Thymus (tissue), 11 donors: ENCODE data around the gene PKD1. TPM values are rescaled to one million over a fixed set of nuclear protein-coding genes. Genes with fewer than 3 reads are reported as not detected.

Experiments
- DNase-seq, 9 donors: peaks; one replicate each; pipeline ENCODE4 v3.0.0-alpha.2; 2013; ENCODE audit warnings: low spot score in 9 of 9, low read depth in 6 of 9, missing footprints in 1 of 9
- H3K27ac ChIP-seq, 2 donors: one replicate each; pipeline ENCODE4 v1.5.1; 2013; ENCODE audit warnings: control low read depth in 1 of 2, low read depth in 1 of 2, low read length in 1 of 2, mild to moderate bottlenecking in 1 of 2, moderate library complexity in 1 of 2
- H3K27me3 ChIP-seq, 2 donors: one replicate each; pipeline ENCODE4 v1.5.1; 2013; ENCODE audit warnings: low read length in 1 of 2; ENCODE audit not compliant: control insufficient read depth in 2 of 2, insufficient read depth in 1 of 2
- H3K36me3 ChIP-seq, 2 donors: one replicate each; pipeline ENCODE4 v1.5.1; 2013; ENCODE audit warnings: low read length in 1 of 2, mild to moderate bottlenecking in 1 of 2, moderate library complexity in 1 of 2; ENCODE audit not compliant: control insufficient read depth in 2 of 2, insufficient read depth in 2 of 2
- H3K4me1 ChIP-seq, 2 donors: one replicate each; pipeline ENCODE4 v1.5.1; 2013; ENCODE audit warnings: low read length in 2 of 2; ENCODE audit not compliant: control insufficient read depth in 2 of 2, insufficient read depth in 2 of 2
- H3K4me3 ChIP-seq, 2 donors: one replicate each; pipeline ENCODE4 v1.5.1; 2013; ENCODE audit warnings: low read length in 2 of 2, control low read depth in 1 of 2, mild to moderate bottlenecking in 1 of 2
- H3K9me3 ChIP-seq, 2 donors: one replicate each; pipeline ENCODE4 v1.5.1; 2013; ENCODE audit warnings: low read length in 1 of 2, mild to moderate bottlenecking in 1 of 2; ENCODE audit not compliant: control insufficient read depth in 2 of 2, insufficient read depth in 1 of 2
- WGBS: extraction: QIAGEN DNeasy Blood & Tissue Kit; methylation state at CpG from one replicate; pipeline ENCODE4 v1.1.7; 2013; 5-methylcytosine and 5-hydroxymethylcytosine counted together
- polyA plus RNA-seq: library from polyadenylated mRNA; stranded (reverse); fragments of 200-250 nt; gene quantifications from one replicate; pipeline ENCODE4 v1.2.3, GENCODE V29; 2013
- total RNA-seq: library from RNA; stranded (reverse); fragments of 120-200 nt; gene quantifications from one replicate; pipeline ENCODE4 v1.2.4, GENCODE V29; 2013
- donor health status: healthy.

The PKD1 gene
- total and polyA plus RNA-seq, 2 donors, result 13.4 to 35.3 TPM

DNA sequence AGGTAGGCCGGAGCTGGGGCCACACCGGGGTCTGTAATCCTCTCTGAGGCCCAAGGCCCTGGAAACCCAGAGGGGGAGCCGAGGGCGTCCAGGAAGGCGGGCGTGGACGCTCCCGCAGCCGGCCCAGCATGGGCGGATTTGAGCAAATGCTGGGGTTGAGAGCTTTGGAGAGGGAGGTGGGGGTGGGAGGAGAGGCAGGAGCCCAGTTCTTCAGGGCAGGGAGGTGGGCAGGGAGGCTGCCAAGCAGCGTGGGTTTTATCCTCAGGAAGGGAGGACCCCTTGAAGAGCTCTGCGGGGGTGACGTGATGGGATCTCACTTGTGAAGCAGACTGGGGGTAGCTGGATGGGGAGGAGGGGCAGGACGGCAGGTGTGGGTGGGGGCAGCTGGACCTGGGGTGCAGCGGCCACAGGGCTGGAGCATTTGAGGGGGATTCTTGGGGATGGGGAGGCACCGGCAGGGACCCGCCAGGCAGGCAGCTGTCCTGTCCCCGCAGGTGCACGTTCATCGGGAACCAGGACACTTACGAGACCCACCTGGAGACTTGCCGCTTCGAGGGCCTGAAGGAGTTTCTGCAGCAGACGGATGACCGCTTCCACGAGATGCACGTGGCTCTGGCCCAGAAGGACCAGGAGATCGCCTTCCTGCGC, 37.1 kb upstream of the PKD1 start:
- H3K36me3 ChIP-seq, result peaks cover 62 to 79% of the 10 kb centered on the region in 2 donors
- H3K9me3 ChIP-seq, result no peaks in the 10 kb centered on the region
- no peaks in the 10 kb centered on the region for H3K27me3 ChIP-seq
- H3K27ac ChIP-seq, result no peak overlapping the region
- 98% methylated on average over 29 of the region's 29 CpGs for WGBS
- H3K4me3 ChIP-seq, result no peak overlapping the region
- no peaks in the 10 kb centered on the region for H3K4me1 ChIP-seq
- no peak for DNase-seq

DNA sequence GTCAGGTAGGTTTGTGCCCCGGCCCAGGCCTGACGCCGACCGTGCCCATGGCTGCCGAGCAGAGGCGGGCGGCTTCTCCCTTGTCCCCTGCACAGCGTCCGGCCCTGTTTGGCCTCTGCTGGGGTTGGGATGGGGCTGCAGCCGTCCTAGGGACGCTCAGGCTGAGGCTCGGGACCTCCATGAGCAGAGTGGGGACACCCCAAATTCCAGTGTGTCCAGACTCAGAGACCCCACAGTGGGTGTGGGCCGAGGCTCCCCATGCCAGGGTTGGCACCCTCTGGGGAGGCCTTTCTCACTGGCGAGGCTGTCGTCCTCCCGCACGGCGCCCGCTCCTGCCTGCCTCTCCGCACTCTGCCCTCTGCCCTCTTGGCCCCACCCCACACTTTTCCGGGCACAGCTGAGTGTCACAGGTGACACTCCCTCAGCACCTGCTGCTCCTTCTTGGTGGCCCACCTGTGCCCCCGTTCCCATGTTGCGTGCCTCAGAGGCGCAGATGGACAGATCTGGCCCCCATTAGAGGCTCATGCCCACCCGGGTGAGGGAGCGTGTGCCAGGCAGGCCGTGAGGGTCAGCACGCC, 36.0 kb upstream of the PKD1 start:
- WGBS, result 98% methylated on average over 28 of the region's 28 CpGs
- no peaks in the 10 kb centered on the region for H3K4me1 ChIP-seq
- H3K27ac ChIP-seq, result no peak overlapping the region
- H3K27me3 ChIP-seq, result no peaks in the 10 kb centered on the region
- H3K36me3 ChIP-seq, result peaks cover 66 to 82% of the 10 kb centered on the region in 2 donors
- DNase-seq, result no peak
- no peak overlapping the region for H3K4me3 ChIP-seq
- H3K9me3 ChIP-seq, result no peaks in the 10 kb centered on the region

DNA sequence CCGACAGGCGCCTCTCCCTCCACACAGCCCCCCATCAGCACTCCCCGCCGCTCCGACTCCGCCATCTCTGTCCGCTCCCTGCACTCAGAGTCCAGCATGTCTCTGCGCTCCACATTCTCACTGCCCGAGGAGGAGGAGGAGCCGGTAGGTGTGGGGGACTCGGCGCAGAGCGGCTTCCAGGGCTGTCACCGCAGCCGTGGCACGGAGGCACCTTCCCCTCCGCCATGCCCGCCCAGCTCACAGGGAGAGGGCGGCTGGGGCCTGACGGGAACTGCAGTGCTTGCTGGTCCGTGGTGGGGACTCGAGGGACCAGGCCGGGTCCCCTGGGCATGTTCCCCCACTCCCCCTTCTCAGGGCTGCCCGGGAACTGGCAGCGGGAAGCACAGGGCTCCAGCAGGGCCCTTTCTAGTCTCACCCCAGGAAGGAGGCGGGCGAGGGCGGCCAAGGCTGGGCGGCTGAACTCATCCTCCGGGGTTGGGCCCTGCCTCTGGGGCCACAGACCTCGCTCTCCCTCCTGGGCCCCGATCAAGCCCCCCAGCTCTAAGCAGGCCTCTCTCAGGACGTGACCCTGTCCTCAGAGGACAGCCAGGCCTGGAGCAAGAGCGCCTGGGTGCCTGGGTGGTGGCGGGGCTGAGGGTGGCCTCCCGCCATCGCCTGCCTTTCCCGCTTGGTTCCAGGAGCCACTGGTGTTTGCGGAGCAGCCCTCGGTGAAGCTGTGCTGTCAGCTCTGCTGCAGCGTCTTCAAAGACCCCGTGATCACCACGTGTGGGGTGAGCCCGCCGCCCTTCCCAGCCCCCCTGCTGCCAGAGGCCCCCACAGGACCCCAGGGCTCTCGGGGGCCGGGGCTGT, 35.1 kb upstream of the PKD1 start:
- no peaks in the 10 kb centered on the region for H3K4me1 ChIP-seq
- no peak overlapping the region for H3K27ac ChIP-seq
- DNase-seq, result no peak
- H3K4me3 ChIP-seq, result no peak overlapping the region
- H3K27me3 ChIP-seq, result no peaks in the 10 kb centered on the region
- no peaks in the 10 kb centered on the region for H3K9me3 ChIP-seq
- WGBS, result 97% methylated on average over 47 of the region's 47 CpGs
- H3K36me3 ChIP-seq, result peaks cover 68 to 82% of the 10 kb centered on the region in 2 donors

DNA sequence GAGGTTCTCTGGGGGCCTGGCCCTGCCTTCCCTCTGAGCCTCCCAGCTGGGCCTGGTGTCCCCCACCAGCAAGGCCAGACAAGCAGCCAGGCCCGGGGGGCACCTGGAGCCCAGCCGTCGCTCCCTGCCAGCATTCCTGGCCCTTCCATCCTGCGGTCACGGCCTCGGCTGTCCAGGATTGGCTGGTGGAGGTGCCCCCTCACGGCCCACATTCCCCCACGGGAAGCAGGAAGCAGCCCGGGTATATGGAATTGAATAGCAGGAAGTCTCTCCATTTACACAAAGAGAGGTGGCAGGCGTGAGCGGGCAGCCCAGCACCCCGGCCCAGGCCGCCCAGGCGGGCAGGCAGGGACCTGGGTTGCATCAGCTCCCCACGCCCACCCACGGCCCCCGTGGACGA, 34.4 kb upstream of the PKD1 start:
- Histone ChIP-seq H3K9me3 (peaks cover 0 to 5% of the 10 kb centered on the region in 2 donors), H3K4me1 (no peaks in the 10 kb centered on the region), H3K4me3 (no peak overlapping the region), H3K36me3 (peaks cover 64 to 80% of the 10 kb centered on the region in 2 donors), H3K27me3 (no peaks in the 10 kb centered on the region), H3K27ac (no peak overlapping the region)
- WGBS, result 97% methylated on average over 18 of the region's 18 CpGs
- no peak for DNase-seq

DNA sequence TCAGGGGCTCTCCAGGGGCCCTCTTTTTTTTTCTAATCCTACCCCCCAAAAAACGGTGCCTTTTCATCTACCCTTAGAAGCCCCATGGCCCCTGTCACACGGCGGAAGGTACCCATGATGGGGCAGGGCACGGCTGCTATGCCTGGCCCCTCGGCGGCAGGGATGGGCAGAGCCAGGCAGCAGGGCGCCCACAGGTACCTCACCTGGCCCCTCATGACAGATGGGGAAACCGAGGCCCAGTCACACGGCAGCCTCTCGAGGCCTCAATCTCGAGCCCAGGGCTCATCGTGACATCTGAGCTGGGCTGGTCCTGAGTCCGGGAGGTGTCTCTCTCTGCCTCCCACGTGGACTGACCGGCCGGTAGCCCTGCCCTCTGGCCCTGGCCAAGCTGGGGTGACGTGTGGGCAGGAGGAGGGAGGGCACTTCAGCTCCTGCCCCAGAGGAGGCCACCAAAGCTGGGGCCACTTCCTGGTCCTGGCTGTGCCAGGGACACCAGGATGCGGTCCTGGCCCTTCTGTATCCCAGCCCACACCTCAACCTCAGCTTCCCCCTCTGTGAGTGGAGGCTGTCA, 31.5 kb upstream of the PKD1 start:
- H3K4me1 ChIP-seq, result no peaks in the 10 kb centered on the region

DNA sequence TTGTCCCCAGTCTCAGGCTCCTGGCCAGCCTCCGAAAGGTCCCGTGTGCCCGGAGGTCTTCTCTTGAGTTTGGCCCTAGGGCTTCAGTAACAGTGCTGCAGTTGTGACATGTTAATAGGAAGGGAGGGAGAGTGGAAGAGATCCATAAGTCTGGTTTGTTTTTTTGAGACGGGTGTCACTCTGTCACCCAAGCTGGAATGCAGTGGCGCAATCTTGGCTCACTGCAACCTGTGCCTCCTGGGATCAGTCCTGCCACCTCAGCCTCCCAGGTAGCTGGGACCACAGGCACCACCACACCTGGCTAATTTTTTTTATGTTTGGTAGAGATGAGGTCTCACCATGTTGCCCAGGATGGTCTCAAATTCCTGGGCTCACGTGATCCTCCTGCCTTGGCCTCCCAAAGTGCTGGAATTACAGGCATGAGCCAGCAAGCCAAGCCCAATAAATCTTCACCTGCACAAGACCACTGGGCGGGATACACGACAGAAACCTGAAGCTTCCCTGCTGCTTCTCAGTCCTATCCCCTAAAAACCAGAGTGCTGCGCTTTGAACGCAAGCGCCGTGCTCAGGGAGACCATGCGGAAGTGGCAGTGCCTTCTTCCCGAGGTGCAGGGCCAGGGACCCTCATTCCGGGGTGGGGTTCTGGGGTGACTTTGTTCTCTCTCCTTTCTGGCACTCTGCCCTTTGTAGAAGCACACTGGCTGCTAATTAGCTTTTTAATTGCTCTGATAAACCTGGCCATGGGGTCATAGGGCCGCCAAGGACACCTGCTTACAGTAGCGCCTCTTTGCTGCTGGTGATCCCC, 30.8 kb upstream of the PKD1 start:
- Histone ChIP-seq H3K9me3 (peaks cover 0 to 23% of the 10 kb centered on the region in 2 donors), H3K36me3 (peaks cover 44 to 56% of the 10 kb centered on the region in 2 donors), H3K27me3 (no peaks in the 10 kb centered on the region), H3K27ac (no peak overlapping the region), H3K4me1 (no peaks in the 10 kb centered on the region), H3K4me3 (no peak overlapping the region)
- 97% methylated on average over 17 of the region's 17 CpGs for WGBS
- DNase-seq, result no peak

More for the DNA sequence above, 31.5 kb upstream of the PKD1 start:
- no peak overlapping the region for H3K4me3 ChIP-seq
- H3K27ac ChIP-seq, result no peak overlapping the region
- no peaks in the 10 kb centered on the region for H3K27me3 ChIP-seq
- WGBS, result 98% methylated on average over 18 of the region's 18 CpGs
- H3K9me3 ChIP-seq, result peaks cover 0 to 23% of the 10 kb centered on the region in 2 donors
- H3K36me3 ChIP-seq, result peaks cover 51 to 62% of the 10 kb centered on the region in 2 donors
- DNase-seq, result no peak

DNA sequence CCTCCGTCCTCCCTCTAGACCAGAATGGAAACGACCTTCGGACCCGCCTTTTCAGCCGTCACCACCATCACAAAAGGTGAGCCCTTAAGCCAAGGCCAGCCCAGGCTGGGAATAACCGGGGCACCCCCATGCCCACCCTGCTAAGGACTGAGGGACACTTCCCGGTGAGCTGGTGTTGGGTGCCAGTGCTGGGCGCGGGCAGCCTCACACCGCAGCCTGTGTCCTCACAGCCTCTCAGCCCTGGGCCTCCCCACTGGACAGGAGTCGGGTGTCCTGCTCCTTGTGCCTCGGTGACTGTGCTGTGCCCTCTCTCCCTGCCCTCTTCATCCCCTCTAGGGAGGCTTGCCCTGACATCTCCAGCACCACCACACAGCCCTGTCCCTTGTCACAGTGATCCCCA, 30.2 kb upstream of the PKD1 start:
- WGBS, result 97% methylated on average over 12 of the region's 12 CpGs
- Histone ChIP-seq H3K4me3 (no peak overlapping the region), H3K36me3 (peaks cover 41 to 51% of the 10 kb centered on the region in 2 donors), H3K9me3 (peaks cover 0 to 23% of the 10 kb centered on the region in 2 donors), H3K27ac (no peak overlapping the region), H3K4me1 (no peaks in the 10 kb centered on the region), H3K27me3 (no peaks in the 10 kb centered on the region)
- DNase-seq, result no peak

DNA sequence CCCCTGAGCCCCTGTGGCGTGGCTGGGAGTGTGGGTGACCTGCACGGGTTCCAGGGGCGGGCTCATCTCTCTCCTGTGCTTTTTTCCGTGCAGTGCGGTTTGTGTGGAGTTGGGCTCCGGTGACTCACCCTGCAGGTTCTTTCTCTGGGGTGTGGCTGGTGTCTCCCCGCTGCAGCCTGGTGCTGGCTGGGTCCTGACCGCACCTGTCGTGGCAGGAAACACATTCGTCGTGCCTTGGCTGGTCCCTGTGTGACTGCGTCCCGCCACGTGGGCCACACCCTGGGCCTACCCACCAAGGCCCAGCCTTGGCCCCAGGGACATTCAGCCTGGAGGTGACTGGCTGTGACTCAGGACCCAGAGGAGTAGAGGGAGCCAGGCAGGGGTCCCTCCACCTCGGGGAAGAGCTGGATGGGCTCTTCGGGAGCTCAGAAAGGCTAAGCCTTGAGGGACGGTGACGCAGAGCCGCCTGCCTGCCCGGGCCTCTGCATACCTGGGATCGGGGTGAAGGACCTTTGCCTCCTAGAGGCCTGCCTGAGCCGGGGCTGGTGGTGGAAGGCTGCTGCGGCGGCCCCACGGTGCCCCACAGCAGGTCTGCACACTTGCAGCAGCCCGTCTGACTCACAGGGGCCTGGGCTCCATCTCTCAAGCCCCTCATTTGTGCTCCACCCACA, 27.6 kb upstream of the PKD1 start:
- H3K27ac ChIP-seq, result no peak overlapping the region
- no peak for DNase-seq
- H3K4me1 ChIP-seq, result peaks cover 0 to 2% of the 10 kb centered on the region in 2 donors
- 92% methylated on average over 26 of the region's 26 CpGs for WGBS
- peaks cover 28 to 42% of the 10 kb centered on the region in 2 donors for H3K36me3 ChIP-seq
- no peak overlapping the region for H3K4me3 ChIP-seq
- H3K9me3 ChIP-seq, result peaks cover 0 to 23% of the 10 kb centered on the region in 2 donors
- no peaks in the 10 kb centered on the region for H3K27me3 ChIP-seq
